Measurements from ENCODE around the gene ANKS1B. TPM values are rescaled to one million over a fixed set of nuclear protein-coding genes. Genes with fewer than 3 reads are reported as not detected.

ANKS1B gene
- total and polyA plus RNA-seq, 10 of the 15 experiments (the other 5 are each of a cell fraction or from before 2014, with no cell fraction given), result 0.16 to 1.3 (median 0.82) TPM; not detected in 7

- 3% methylated on average over 3 of the region's 3 CpGs for WGBS (ENCODE audit: insufficient coverage, insufficient replicate concordance, low lambda C conversion rate, missing lambda C conversion rate)
- BruUV-seq (replicated peaks), result no TSS peak
- H4K20me1 ChIP-seq (ENCODE audit: control insufficient read depth, insufficient read depth), result no peaks in the 10 kb centered on the region
- SMC1A ChIA-PET (ENCODE audit: uncharacterized antibody, unreplicated experiment), result no interaction called here
- intact Hi-C loops (cut with micrococcal nuclease; ENCODE audit: unreplicated experiment), result loop anchor here (2.0 kb wide), 1 partner anchor 241 kb away; no protein-coding TSS in a partner anchor
- no peak for DNase-seq (ENCODE audit: low read depth, low spot score)
- ATAC-seq, result no peak
- no peak overlapping the region for H3K9ac ChIP-seq (ENCODE audit: control insufficient read depth, insufficient read depth, low read length)
- H3K79me2 ChIP-seq (ENCODE audit: control insufficient read depth, insufficient read depth, low read length), result no peaks in the 10 kb centered on the region
- in situ Hi-C loops (cut with MboI), result no loop called here
- H3K36me3 ChIP-seq (ENCODE audit: control insufficient read depth in 2 of 2, insufficient read depth in 2 of 2, low read length in 1 of 2), result no peaks in the 10 kb centered on the region
- no peak overlapping the region for H3K4me3 ChIP-seq
- no peaks in the 10 kb centered on the region for H3K27me3 ChIP-seq (replicated peaks in 1 of 2; ENCODE audit: control insufficient read depth in 2 of 2, insufficient read depth in 2 of 2, low read length in 1 of 2)
- FAIRE-seq, result no peak
- CTCF ChIA-PET, result interaction anchor here (1.2 to 1.8 kb wide), 3 partner anchors 17 to 240 kb away, joined by 3 to 5 read pairs (median 3); no protein-coding TSS in a partner anchor
- H3K9me3 ChIP-seq (replicated peaks; ENCODE audit: control insufficient read depth, insufficient read depth, low read length), result no peaks in the 10 kb centered on the region
- H3K4me2 ChIP-seq (ENCODE audit: control insufficient read depth, insufficient read depth), result no peak overlapping the region
- H3K27ac ChIP-seq (ENCODE audit: control insufficient read depth, insufficient read depth), result no peak overlapping the region
- H2AFZ ChIP-seq (ENCODE audit: control insufficient read depth, low read depth, low read length), result no peak overlapping the region
- RAD21 ChIA-PET (ENCODE audit: unreplicated experiment), result interaction anchor here (1.3 to 1.7 kb wide), 2 partner anchors 210 to 240 kb away, joined by 3 to 4 read pairs; no protein-coding TSS in a partner anchor
- H3K4me1 ChIP-seq (ENCODE audit: control insufficient read depth, insufficient read depth, low read length), result no peaks in the 10 kb centered on the region
- POLR2A ChIA-PET, result no interaction called here
- TF ChIP-seq SREBF2 (IDR thresholded peaks at IDR 0.05; ENCODE audit: low read length) (no peak), YBX1 (IDR thresholded peaks at IDR 0.05) (no peak), CHD2 (IDR thresholded peaks at IDR 0.05; ENCODE audit: borderline replicate concordance, low read depth, low read length) (no peak), REST (IDR thresholded peaks at IDR 0.05; ENCODE audit: low read depth, low read length) (no peak), GATAD2B (conservative IDR thresholded peaks at IDR 0.05; ENCODE audit: low read depth) (no peak), FOXK2 (IDR thresholded peaks at IDR 0.05) (no peak)
Measured at GRCh38 chr12:98939926-98940325, 1044.8 kb downstream of the ANKS1B start.
